GM12878 (cell line): ENCODE results near the gene VMP1. TPM values are rescaled to one million over a fixed set of nuclear protein-coding genes. Genes with fewer than 3 reads are reported as not detected.

ENCODE experiments used
- ATAC-seq: fragments of 200-7000 bp; cut with Tn5 transposase; 3 replicates; pipeline ENCODE4 v1.9.1; 2020; ENCODE audit warnings: mild to moderate bottlenecking, moderate library complexity
- BruUV-seq: library from RNA; stranded (reverse); fragments of 400-500 nt; replicated peaks from 2 replicates; lab custom pipeline; 2021; lab: Mats Ljungman, UMichigan
- CTCF ChIA-PET: fragments of 300-600 bp; sonication (Branson Sonifier 250); formaldehyde crosslinking; extraction: SDS; loops from one replicate; lab custom pipeline; 2021; ENCODE audit warnings: inconsistent platforms; lab: Yijun Ruan, JAX
- POLR2A ChIA-PET: fragments of 350-600 bp; formaldehyde crosslinking; extraction: SDS; loops from one replicate; lab custom pipeline; 2021; ENCODE audit warnings: inconsistent platforms; lab: Charles Lee
- RAD21 ChIA-PET: fragments of 300-600 bp; sonication (Branson Sonifier 250); formaldehyde crosslinking; loops from one replicate; lab custom pipeline; 2023; ENCODE audit warnings: antibody characterized with exemption; ENCODE audit not compliant: unreplicated experiment; lab: Charles Lee
- SMC1A ChIA-PET: fragments of 300-600 bp; sonication (Branson Sonifier 250); formaldehyde crosslinking; loops from one replicate; lab custom pipeline; 2023; ENCODE audit not compliant: unreplicated experiment, uncharacterized antibody; lab: Charles Lee
- DNase-seq: peaks from one replicate; pipeline ENCODE4 v3.0.0-alpha.2; 2011; ENCODE audit warnings: low read depth, low spot score
- FAIRE-seq: peaks from 3 replicates; lab custom pipeline; 2011; peaks lifted over from hg19 to GRCh38; lab: Jason Lieb, UNC
- H2AFZ ChIP-seq: 2 replicates; pipeline ENCODE4 v1.6.0; 2011; ENCODE audit warnings: low read depth, low read length, control low read depth; ENCODE audit not compliant: control insufficient read depth
- H3K27ac ChIP-seq: 2 replicates; pipeline ENCODE4 v1.5.1; 2011; ENCODE audit warnings: control low read depth; ENCODE audit not compliant: control insufficient read depth, insufficient read depth
- H3K27me3 ChIP-seq, 2 experiments: replicated peaks in 1 of 2; 2 replicates each; pipeline versions ENCODE4 v1.6.0 to v1.6.1; 2011; ENCODE audit warnings: low read length in 1 of 2; ENCODE audit not compliant: control insufficient read depth in 2 of 2, insufficient read depth in 2 of 2
- H3K36me3 ChIP-seq, 2 experiments: 2 replicates each; pipeline ENCODE4 v1.5.1; 2011; ENCODE audit warnings: low read length in 1 of 2; ENCODE audit not compliant: control insufficient read depth in 2 of 2, insufficient read depth in 2 of 2
- H3K4me1 ChIP-seq: 2 replicates; pipeline ENCODE4 v1.6.1; 2011; ENCODE audit warnings: mild to moderate bottlenecking, low read length, moderate library complexity, mixed read lengths; ENCODE audit not compliant: control insufficient read depth, insufficient read depth
- H3K4me2 ChIP-seq: 2 replicates; pipeline ENCODE4 v1.6.0; 2011; ENCODE audit warnings: control low read depth; ENCODE audit not compliant: control insufficient read depth, insufficient read depth
- H3K4me3 ChIP-seq: fragments of 200-600 bp; sonication (generic); 2 replicates; pipeline ENCODE4 v1.5.1; 2016
- H3K79me2 ChIP-seq: 2 replicates; pipeline ENCODE4 v1.6.0; 2011; ENCODE audit warnings: low read length; ENCODE audit not compliant: control insufficient read depth, insufficient read depth
- H3K9ac ChIP-seq: 2 replicates; pipeline ENCODE4 v1.8.0; 2011; ENCODE audit warnings: low read length, control low read depth, mixed read lengths; ENCODE audit not compliant: control insufficient read depth, insufficient read depth
- H3K9me3 ChIP-seq: replicated peaks from 3 replicates; pipeline ENCODE4 v1.5.1; 2011; ENCODE audit warnings: mild to moderate bottlenecking, low read length; ENCODE audit not compliant: control insufficient read depth, insufficient read depth
- H4K20me1 ChIP-seq: 2 replicates; pipeline ENCODE4 v1.6.0; 2011; ENCODE audit not compliant: control insufficient read depth, insufficient read depth
- HCFC1 ChIP-seq: fragments of 150-350 bp; IDR thresholded peaks from 2 replicates; pipeline ENCODE4 v1.6.1; 2014; ENCODE audit warnings: low read length
- KAT2A ChIP-seq: conservative IDR thresholded peaks from 2 replicates; pipeline ENCODE4 v1.6.1; 2011; ENCODE audit warnings: low read depth, low read length; ENCODE audit not compliant: control insufficient read depth
- MEF2B ChIP-seq: fragments of 450-650 bp; IDR thresholded peaks from 2 replicates; pipeline ENCODE4 v1.6.1; 2018; ENCODE audit warnings: mild to moderate bottlenecking, moderate library complexity; ENCODE audit not compliant: partially characterized antibody, poor library complexity, severe bottlenecking
- NFXL1 ChIP-seq: fragments of 450-650 bp; IDR thresholded peaks from 2 replicates; pipeline ENCODE4 v1.6.1; 2017; ENCODE audit warnings: antibody characterized with exemption, mild to moderate bottlenecking, borderline replicate concordance
- NKRF ChIP-seq: fragments of 450-650 bp; conservative IDR thresholded peaks from 2 replicates; pipeline ENCODE4 v1.6.1; 2017; ENCODE audit warnings: mild to moderate bottlenecking, moderate library complexity
- RBBP5 ChIP-seq: fragments of 200-600 bp; sonication (generic); conservative IDR thresholded peaks from 2 replicates; pipeline ENCODE4 v1.6.1; 2016
- TARDBP ChIP-seq: IDR thresholded peaks from 2 replicates; pipeline ENCODE4 v1.6.1; 2016; ENCODE audit warnings: borderline replicate concordance
- WGBS: methylation state at CpG from one replicate; pipeline ENCODE4 v1.1.6; 2016; ENCODE audit warnings: low lambda C conversion rate; ENCODE audit not compliant: insufficient replicate concordance, insufficient coverage; ENCODE audit errors: missing lambda C conversion rate; 5-methylcytosine and 5-hydroxymethylcytosine counted together
- in situ Hi-C: fragments of 300-500 bp; cut with MboI; formaldehyde crosslinking; loops from 9 replicates; pipeline ENCODE4 v1.14.3; 2018; ENCODE audit warnings: mixed read lengths
- intact Hi-C: fragments of 100-400 bp; cut with micrococcal nuclease; formaldehyde crosslinking; loops from one replicate; pipeline ENCODE4 v1.14.2; 2022; ENCODE audit not compliant: unreplicated experiment
- polyA plus RNA-seq, 11 experiments: library from polyadenylated mRNA; depleted of rRNA in 4 of 11; unstranded in 6 of 11; stranded (reverse) in 5 of 11; fragments of >200 nt; fragmentation: Nextera tagmentation in 4 of 11; fragmentation: Illumina TruSeq in 1 of 11; extraction: Ambion mirVana in 4 of 11; extraction: Trizol in 1 of 11; gene quantifications; 1 replicate in 1 of 11; 2 replicates in 10 of 11; pipeline versions ENCODE4 v1.2.1 to v1.2.3, GENCODE V29; 2011 to 2016; ENCODE audit warnings: inconsistent platforms in 2 of 11, missing spikeins in 2 of 11, low read depth in 1 of 11
- total RNA-seq, 4 experiments: library from RNA; depleted of rRNA in 3 of 4; stranded (reverse); fragments of >200 nt in 3 of 4; fragmentation: Illumina TruSeq in 1 of 4; extraction: Trizol in 1 of 4; gene quantifications; 2 replicates each; pipeline versions ENCODE4 v1.2.1 to v1.2.3, GENCODE V29; 2013 to 2021
- TF ChIP-seq, protein P1 (sequence below): IDR thresholded peaks from 2 replicates; pipeline ENCODE4 v1.6.1; 2011; ENCODE audit warnings: borderline replicate concordance, low read depth, mild to moderate bottlenecking, moderate library complexity, mixed read lengths, low read length; ENCODE audit not compliant: insufficient read depth; ENCODE audit errors: extremely low read length
- TF ChIP-seq, protein P2 (sequence below): fragments of 150-350 bp; IDR thresholded peaks from 2 replicates; pipeline ENCODE4 v1.6.1; 2016; ENCODE audit warnings: low read depth, low read length
- TF ChIP-seq, protein P3 (sequence below): IDR thresholded peaks from 2 replicates; pipeline ENCODE4 v1.6.1; 2012; ENCODE audit warnings: low read length, inconsistent platforms

The VMP1 gene
- total and polyA plus RNA-seq, 10 of the 15 experiments (the other 5 are each of a cell fraction or from before 2014, with no cell fraction given), result 88.4 to 199 (median 132) TPM

GRCh38 chr17:59814685-59815084 lies 107.2 kb downstream of the VMP1 start (continued):
- TF ChIP-seq, protein P1, sequence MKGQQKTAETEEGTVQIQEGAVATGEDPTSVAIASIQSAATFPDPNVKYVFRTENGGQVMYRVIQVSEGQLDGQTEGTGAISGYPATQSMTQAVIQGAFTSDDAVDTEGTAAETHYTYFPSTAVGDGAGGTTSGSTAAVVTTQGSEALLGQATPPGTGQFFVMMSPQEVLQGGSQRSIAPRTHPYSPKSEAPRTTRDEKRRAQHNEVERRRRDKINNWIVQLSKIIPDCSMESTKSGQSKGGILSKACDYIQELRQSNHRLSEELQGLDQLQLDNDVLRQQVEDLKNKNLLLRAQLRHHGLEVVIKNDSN, result no peak

- ChIA-PET SMC1A (interaction anchor here (0.9 kb wide), 1 partner anchor 9 kb away, joined by 4 read pairs; no protein-coding TSS in a partner anchor), CTCF (interaction anchor here (0.8 to 0.9 kb wide), 2 partner anchors 10 to 15 kb away, joined by 3 read pairs; no protein-coding TSS in a partner anchor), RAD21 (interaction anchor here (0.7 kb wide), 1 partner anchor 9 kb away, joined by 6 read pairs; no protein-coding TSS in a partner anchor), POLR2A (interaction anchor here (0.6 to 0.7 kb wide), 3 partner anchors 11 to 636 kb away, joined by 3 to 4 read pairs (median 3); no protein-coding TSS in a partner anchor)
- 100% methylated on average over 1 of the region's 1 CpG for WGBS
- H3K36me3 ChIP-seq, result no peaks in the 10 kb centered on the region; a peak in 1 of 4 replicates
- BruUV-seq, result no TSS peak
- no peak overlapping the region for H2AFZ ChIP-seq
- H4K20me1 ChIP-seq, result no peaks in the 10 kb centered on the region
- no peaks in the 10 kb centered on the region for H3K79me2 ChIP-seq
- no peak overlapping the region for H3K4me3 ChIP-seq
- no peak for DNase-seq
- intact Hi-C loops, result no loop called here
- H3K4me1 ChIP-seq, result peaks cover 5% of the 10 kb centered on the region; the same call in 1 of the 2 replicates
- FAIRE-seq, result no peak
- H3K9me3 ChIP-seq, result no peaks in the 10 kb centered on the region
- in situ Hi-C loops, result no loop called here
- ATAC-seq, result no peak
- H3K4me2 ChIP-seq, result no peak overlapping the region
- H3K9ac ChIP-seq, result no peak overlapping the region
- TF ChIP-seq, protein P2, sequence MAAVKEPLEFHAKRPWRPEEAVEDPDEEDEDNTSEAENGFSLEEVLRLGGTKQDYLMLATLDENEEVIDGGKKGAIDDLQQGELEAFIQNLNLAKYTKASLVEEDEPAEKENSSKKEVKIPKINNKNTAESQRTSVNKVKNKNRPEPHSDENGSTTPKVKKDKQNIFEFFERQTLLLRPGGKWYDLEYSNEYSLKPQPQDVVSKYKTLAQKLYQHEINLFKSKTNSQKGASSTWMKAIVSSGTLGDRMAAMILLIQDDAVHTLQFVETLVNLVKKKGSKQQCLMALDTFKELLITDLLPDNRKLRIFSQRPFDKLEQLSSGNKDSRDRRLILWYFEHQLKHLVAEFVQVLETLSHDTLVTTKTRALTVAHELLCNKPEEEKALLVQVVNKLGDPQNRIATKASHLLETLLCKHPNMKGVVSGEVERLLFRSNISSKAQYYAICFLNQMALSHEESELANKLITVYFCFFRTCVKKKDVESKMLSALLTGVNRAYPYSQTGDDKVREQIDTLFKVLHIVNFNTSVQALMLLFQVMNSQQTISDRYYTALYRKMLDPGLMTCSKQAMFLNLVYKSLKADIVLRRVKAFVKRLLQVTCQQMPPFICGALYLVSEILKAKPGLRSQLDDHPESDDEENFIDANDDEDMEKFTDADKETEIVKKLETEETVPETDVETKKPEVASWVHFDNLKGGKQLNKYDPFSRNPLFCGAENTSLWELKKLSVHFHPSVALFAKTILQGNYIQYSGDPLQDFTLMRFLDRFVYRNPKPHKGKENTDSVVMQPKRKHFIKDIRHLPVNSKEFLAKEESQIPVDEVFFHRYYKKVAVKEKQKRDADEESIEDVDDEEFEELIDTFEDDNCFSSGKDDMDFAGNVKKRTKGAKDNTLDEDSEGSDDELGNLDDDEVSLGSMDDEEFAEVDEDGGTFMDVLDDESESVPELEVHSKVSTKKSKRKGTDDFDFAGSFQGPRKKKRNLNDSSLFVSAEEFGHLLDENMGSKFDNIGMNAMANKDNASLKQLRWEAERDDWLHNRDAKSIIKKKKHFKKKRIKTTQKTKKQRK, result no peak
- TF ChIP-seq NFXL1 (no peak), KAT2A (no peak), HCFC1 (no peak), NKRF (no peak), TARDBP (no peak), MEF2B (no peak), RBBP5 (no peak)
- TF ChIP-seq, protein P3, sequence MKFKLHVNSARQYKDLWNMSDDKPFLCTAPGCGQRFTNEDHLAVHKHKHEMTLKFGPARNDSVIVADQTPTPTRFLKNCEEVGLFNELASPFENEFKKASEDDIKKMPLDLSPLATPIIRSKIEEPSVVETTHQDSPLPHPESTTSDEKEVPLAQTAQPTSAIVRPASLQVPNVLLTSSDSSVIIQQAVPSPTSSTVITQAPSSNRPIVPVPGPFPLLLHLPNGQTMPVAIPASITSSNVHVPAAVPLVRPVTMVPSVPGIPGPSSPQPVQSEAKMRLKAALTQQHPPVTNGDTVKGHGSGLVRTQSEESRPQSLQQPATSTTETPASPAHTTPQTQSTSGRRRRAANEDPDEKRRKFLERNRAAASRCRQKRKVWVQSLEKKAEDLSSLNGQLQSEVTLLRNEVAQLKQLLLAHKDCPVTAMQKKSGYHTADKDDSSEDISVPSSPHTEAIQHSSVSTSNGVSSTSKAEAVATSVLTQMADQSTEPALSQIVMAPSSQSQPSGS, result no peak
- H3K27me3 ChIP-seq, result no peaks in the 10 kb centered on the region
- H3K27ac ChIP-seq, result no peak overlapping the region
Observed at GRCh38 chr17:59815965-59816364, 108.5 kb downstream of the VMP1 start.
